ENCODE measurements around the gene MAPKAP1.

DNA sequence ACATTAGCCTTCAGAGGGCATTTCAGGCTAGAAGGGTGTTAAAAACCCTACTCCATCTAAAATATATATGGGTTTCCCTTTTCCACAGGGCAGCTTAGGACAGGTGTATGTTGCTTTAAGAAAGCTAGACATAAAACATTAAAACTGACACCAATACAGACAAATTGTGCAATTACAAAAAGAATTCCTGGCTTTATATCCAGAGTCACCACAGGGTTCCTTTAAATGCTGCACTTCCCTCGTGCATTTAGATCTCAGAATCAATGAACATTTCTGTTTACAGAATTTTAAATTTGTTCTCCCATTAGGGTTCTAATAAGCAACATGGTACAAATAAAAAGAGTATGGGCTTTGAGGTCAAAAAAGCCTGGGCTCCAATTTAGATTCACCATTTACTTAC is 170.2 kb downstream of the MAPKAP1 start:
- TF ChIP-seq POLR2AphosphoS5 (IDR thresholded peaks at IDR 0.05; ENCODE audit: low read depth) (no peak), EZH2 (IDR thresholded peaks at IDR 0.05; ENCODE audit: low read depth, unreplicated experiment) (no peak), ZNF331 (CRISPR knock-in tag; IDR thresholded peaks at IDR 0.05; ENCODE audit: low read depth) (no peak), EZH2phosphoT487 (IDR thresholded peaks at IDR 0.05; ENCODE audit: unreplicated experiment) (no peak), ZNF114 (CRISPR knock-in tag; IDR thresholded peaks at IDR 0.05) (no peak), CREB1 (CRISPR knock-in tag; IDR thresholded peaks at IDR 0.05; ENCODE audit: low read depth) (no peak), STAT1 (IDR thresholded peaks at IDR 0.05; ENCODE audit: unreplicated experiment) (no peak), JUNB (IDR thresholded peaks at IDR 0.05; ENCODE audit: unreplicated experiment) (no peak), NANOG (IDR thresholded peaks at IDR 0.05; ENCODE audit: borderline replicate concordance) (no peak)
- TF ChIP-seq, protein P1, sequence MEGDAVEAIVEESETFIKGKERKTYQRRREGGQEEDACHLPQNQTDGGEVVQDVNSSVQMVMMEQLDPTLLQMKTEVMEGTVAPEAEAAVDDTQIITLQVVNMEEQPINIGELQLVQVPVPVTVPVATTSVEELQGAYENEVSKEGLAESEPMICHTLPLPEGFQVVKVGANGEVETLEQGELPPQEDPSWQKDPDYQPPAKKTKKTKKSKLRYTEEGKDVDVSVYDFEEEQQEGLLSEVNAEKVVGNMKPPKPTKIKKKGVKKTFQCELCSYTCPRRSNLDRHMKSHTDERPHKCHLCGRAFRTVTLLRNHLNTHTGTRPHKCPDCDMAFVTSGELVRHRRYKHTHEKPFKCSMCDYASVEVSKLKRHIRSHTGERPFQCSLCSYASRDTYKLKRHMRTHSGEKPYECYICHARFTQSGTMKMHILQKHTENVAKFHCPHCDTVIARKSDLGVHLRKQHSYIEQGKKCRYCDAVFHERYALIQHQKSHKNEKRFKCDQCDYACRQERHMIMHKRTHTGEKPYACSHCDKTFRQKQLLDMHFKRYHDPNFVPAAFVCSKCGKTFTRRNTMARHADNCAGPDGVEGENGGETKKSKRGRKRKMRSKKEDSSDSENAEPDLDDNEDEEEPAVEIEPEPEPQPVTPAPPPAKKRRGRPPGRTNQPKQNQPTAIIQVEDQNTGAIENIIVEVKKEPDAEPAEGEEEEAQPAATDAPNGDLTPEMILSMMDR (conservative IDR thresholded peaks at IDR 0.05; ENCODE audit: low read depth in 2 of 2) = no peak
- TF ChIP-seq, protein P2, sequence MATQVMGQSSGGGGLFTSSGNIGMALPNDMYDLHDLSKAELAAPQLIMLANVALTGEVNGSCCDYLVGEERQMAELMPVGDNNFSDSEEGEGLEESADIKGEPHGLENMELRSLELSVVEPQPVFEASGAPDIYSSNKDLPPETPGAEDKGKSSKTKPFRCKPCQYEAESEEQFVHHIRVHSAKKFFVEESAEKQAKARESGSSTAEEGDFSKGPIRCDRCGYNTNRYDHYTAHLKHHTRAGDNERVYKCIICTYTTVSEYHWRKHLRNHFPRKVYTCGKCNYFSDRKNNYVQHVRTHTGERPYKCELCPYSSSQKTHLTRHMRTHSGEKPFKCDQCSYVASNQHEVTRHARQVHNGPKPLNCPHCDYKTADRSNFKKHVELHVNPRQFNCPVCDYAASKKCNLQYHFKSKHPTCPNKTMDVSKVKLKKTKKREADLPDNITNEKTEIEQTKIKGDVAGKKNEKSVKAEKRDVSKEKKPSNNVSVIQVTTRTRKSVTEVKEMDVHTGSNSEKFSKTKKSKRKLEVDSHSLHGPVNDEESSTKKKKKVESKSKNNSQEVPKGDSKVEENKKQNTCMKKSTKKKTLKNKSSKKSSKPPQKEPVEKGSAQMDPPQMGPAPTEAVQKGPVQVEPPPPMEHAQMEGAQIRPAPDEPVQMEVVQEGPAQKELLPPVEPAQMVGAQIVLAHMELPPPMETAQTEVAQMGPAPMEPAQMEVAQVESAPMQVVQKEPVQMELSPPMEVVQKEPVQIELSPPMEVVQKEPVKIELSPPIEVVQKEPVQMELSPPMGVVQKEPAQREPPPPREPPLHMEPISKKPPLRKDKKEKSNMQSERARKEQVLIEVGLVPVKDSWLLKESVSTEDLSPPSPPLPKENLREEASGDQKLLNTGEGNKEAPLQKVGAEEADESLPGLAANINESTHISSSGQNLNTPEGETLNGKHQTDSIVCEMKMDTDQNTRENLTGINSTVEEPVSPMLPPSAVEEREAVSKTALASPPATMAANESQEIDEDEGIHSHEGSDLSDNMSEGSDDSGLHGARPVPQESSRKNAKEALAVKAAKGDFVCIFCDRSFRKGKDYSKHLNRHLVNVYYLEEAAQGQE (IDR thresholded peaks at IDR 0.05; ENCODE audit: unreplicated experiment) = no peak
- TF ChIP-seq, protein P3, sequence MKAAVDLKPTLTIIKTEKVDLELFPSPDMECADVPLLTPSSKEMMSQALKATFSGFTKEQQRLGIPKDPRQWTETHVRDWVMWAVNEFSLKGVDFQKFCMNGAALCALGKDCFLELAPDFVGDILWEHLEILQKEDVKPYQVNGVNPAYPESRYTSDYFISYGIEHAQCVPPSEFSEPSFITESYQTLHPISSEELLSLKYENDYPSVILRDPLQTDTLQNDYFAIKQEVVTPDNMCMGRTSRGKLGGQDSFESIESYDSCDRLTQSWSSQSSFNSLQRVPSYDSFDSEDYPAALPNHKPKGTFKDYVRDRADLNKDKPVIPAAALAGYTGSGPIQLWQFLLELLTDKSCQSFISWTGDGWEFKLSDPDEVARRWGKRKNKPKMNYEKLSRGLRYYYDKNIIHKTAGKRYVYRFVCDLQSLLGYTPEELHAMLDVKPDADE (IDR thresholded peaks at IDR 0.05) = no peak
- TF ChIP-seq, protein P4, sequence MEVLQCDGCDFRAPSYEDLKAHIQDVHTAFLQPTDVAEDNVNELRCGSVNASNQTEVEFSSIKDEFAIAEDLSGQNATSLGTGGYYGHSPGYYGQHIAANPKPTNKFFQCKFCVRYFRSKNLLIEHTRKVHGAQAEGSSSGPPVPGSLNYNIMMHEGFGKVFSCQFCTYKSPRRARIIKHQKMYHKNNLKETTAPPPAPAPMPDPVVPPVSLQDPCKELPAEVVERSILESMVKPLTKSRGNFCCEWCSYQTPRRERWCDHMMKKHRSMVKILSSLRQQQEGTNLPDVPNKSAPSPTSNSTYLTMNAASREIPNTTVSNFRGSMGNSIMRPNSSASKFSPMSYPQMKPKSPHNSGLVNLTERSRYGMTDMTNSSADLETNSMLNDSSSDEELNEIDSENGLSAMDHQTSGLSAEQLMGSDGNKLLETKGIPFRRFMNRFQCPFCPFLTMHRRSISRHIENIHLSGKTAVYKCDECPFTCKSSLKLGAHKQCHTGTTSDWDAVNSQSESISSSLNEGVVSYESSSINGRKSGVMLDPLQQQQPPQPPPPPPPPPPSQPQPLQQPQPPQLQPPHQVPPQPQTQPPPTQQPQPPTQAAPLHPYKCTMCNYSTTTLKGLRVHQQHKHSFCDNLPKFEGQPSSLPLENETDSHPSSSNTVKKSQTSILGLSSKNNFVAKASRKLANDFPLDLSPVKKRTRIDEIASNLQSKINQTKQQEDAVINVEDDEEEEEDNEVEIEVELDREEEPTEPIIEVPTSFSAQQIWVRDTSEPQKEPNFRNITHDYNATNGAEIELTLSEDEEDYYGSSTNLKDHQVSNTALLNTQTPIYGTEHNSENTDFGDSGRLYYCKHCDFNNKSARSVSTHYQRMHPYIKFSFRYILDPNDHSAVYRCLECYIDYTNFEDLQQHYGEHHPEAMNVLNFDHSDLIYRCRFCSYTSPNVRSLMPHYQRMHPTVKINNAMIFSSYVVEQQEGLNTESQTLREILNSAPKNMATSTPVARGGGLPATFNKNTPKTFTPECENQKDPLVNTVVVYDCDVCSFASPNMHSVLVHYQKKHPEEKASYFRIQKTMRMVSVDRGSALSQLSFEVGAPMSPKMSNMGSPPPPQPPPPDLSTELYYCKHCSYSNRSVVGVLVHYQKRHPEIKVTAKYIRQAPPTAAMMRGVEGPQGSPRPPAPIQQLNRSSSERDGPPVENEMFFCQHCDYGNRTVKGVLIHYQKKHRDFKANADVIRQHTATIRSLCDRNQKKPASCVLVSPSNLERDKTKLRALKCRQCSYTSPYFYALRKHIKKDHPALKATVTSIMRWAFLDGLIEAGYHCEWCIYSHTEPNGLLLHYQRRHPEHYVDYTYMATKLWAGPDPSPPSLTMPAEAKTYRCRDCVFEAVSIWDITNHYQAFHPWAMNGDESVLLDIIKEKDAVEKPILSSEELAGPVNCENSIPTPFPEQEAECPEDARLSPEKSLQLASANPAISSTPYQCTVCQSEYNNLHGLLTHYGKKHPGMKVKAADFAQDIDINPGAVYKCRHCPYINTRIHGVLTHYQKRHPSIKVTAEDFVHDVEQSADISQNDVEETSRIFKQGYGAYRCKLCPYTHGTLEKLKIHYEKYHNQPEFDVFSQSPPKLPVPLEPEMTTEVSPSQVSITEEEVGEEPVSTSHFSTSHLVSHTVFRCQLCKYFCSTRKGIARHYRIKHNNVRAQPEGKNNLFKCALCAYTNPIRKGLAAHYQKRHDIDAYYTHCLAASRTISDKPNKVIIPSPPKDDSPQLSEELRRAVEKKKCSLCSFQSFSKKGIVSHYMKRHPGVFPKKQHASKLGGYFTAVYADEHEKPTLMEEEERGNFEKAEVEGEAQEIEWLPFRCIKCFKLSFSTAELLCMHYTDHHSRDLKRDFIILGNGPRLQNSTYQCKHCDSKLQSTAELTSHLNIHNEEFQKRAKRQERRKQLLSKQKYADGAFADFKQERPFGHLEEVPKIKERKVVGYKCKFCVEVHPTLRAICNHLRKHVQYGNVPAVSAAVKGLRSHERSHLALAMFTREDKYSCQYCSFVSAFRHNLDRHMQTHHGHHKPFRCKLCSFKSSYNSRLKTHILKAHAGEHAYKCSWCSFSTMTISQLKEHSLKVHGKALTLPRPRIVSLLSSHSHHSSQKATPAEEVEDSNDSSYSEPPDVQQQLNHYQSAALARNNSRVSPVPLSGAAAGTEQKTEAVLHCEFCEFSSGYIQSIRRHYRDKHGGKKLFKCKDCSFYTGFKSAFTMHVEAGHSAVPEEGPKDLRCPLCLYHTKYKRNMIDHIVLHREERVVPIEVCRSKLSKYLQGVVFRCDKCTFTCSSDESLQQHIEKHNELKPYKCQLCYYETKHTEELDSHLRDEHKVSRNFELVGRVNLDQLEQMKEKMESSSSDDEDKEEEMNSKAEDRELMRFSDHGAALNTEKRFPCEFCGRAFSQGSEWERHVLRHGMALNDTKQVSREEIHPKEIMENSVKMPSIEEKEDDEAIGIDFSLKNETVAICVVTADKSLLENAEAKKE (CRISPR knock-in tag; IDR thresholded peaks at IDR 0.05) = no peak

Data from GM23338 (cell line).